Inflammatory macrophage treated with lipopolysaccharide for 4 hours (primary cell): Measurements from ENCODE around the gene MSMP.

Experiments used
- DNase-seq: peaks from one replicate; pipeline ENCODE4 v3.0.0-alpha.2; 2020

Gene MSMP

GRCh38 chr9:35741740-35742139, 12.3 kb downstream of the MSMP start:
- DNase-seq = no peak

GRCh38 chr9:35740243-35740642, 13.8 kb downstream of the MSMP start:
- no peak for DNase-seq

GRCh38 chr9:35738924-35739323, 15.2 kb downstream of the MSMP start:
- DNase-seq = no peak

- DNase-seq = no peak
Observed at GRCh38 chr9:35738186-35738585, 15.9 kb downstream of the MSMP start.

- no peak for DNase-seq
Observed at GRCh38 chr9:35737143-35737542, 16.9 kb downstream of the MSMP start.

- peak; percentile 65 for DNase-seq
Observed at GRCh38 chr9:35736201-35736633, 17.9 kb downstream of the MSMP start.

- DNase-seq = no peak
Observed at GRCh38 chr9:35734096-35734495, 20.0 kb downstream of the MSMP start.

GRCh38 chr9:35732800-35733541, 21.1 kb downstream of the MSMP start:
- peak; percentile 55 for DNase-seq

GRCh38 chr9:35732185-35732799, 21.8 kb downstream of the MSMP start, which contains the start of the genes CREB3 and TLN1:
CREB3 (plus strand) TSS chr9:35732666; CDS start chr9:35732773, 107 bp downstream.
TLN1 (minus strand) TSS chr9:35732195; CDS start chr9:35725694, 6,501 bp downstream.
- DNase-seq = peak; percentile 100

- DNase-seq = no peak
Observed at GRCh38 chr9:35731415-35732184, 22.5 kb downstream of the MSMP start.

- DNase-seq = no peak
Observed at GRCh38 chr9:35730486-35730854, 23.6 kb downstream of the MSMP start.

- peak; percentile 84 for DNase-seq
Observed at GRCh38 chr9:35729700-35730485, 24.2 kb downstream of the MSMP start.

- DNase-seq = no peak
Observed at GRCh38 chr9:35729101-35729500, 25.0 kb downstream of the MSMP start.

GRCh38 chr9:35728041-35728971, 25.8 kb downstream of the MSMP start:
- peak; percentile 74 for DNase-seq

GRCh38 chr9:35727676-35728040, 26.4 kb downstream of the MSMP start:
- DNase-seq = no peak

GRCh38 chr9:35726931-35727330, 27.1 kb downstream of the MSMP start:
- DNase-seq = no peak

GRCh38 chr9:35725362-35725761, 28.7 kb downstream of the MSMP start:
- DNase-seq = no peak

- DNase-seq = no peak
Observed at GRCh38 chr9:35723908-35724307, 30.2 kb downstream of the MSMP start.

GRCh38 chr9:35723426-35723825, 30.6 kb downstream of the MSMP start:
- DNase-seq = no peak

- DNase-seq = no peak
Observed at GRCh38 chr9:35719546-35719945, 34.5 kb downstream of the MSMP start.

GRCh38 chr9:35718721-35719511, 35.2 kb downstream of the MSMP start:
- DNase-seq = peak; percentile 54
